ENCODE results near the gene PTPRN2. TPM values are rescaled to one million over a fixed set of nuclear protein-coding genes. Genes with fewer than 3 reads are reported as not detected.

PTPRN2 gene
- total RNA-seq, 1 experiment from 2014 or later, result 1.7 TPM

DNA sequence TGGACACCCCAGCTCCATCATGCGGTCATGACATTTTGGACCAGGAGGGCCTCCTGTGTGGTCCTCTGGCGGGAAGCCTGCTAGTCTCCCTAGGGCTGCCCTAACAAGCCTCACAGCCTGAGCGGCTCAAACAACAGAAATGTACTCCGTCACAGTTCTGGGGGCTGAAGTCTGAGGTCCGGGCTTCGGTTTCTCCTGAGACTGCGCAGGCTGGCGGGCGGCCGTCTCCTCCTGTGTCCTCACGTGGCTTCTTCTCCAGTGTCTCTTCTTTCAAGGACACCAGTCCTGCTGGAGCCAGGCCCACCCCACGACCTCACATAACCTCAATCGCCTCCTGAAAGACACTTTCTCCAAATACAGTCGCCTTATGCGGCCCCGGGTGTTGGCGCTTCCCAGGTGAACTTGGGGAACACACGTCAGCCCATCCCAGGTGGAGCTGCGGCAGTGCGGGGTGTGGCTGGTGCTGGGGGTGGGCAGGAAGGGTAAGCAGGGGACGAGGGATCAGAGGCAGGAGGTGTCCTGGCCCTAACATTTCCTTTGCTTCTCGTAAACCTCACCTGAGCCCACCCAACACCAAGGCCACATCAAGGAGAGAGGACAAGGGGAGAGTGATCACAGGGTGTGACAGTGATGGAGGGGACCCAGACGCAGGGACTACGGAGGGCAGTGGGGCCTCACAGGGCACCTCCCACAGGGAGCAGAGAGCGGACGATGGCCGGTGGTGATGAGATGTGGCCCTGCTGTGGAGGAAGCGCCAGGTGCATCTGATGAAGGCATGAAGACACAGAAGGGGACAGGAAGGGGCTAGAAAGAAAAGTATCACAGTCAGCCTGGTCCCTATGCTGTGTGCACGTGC lies 580.6 kb downstream of the PTPRN2 start:
- Histone ChIP-seq H2AFZ (ENCODE audit: low read length) (no peak overlapping the region), H4K20me1 (ENCODE audit: insufficient read depth, low read depth, low read length) (no peaks in the 10 kb centered on the region), H3K36me3 (ENCODE audit: insufficient read depth, low read length) (no peaks in the 10 kb centered on the region), H3K9me2 (replicated peaks; ENCODE audit: insufficient read depth, low read length) (no peaks in the 10 kb centered on the region), H3K9me3 (ENCODE audit: low read length) (no peaks in the 10 kb centered on the region), H3K9ac (ENCODE audit: low read length) (no peak overlapping the region), H3K27ac (ENCODE audit: low read length) (no peak overlapping the region), H3K27me3 (ENCODE audit: low read length) (no peaks in the 10 kb centered on the region), H3K4me3 (ENCODE audit: low read length) (no peak overlapping the region), H3K4me2 (ENCODE audit: low read depth, low read length, poor library complexity, severe bottlenecking) (no peak overlapping the region), H3K79me2 (ENCODE audit: low read length) (no peaks in the 10 kb centered on the region), H3K4me1 (ENCODE audit: low read length) (no peaks in the 10 kb centered on the region)
- no peak for DNase-seq

DNA sequence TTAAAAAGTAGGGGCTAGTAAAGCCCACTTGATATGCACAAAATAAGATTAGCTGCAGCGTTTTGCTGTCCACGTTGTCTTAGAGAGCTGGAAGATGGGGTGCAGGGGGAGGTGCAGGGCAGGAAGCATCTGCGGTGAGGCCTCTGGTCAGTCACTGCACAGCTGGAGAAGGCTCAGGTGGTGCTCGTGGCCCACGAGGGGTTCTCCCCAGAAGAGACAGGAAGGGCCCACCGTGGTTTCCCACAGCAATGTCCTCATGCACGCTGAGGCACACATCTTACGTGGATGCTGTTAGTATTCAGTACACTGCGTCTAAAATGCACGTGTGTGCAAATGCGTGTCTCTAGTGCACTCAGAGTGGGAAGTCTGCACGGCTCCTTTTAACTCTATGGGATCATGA lies 582.1 kb downstream of the PTPRN2 start:
- Histone ChIP-seq H3K4me1 (ENCODE audit: low read length) (no peaks in the 10 kb centered on the region), H3K4me2 (ENCODE audit: low read depth, low read length, poor library complexity, severe bottlenecking) (no peak overlapping the region), H3K9me2 (replicated peaks; ENCODE audit: insufficient read depth, low read length) (no peaks in the 10 kb centered on the region), H3K36me3 (ENCODE audit: insufficient read depth, low read length) (no peaks in the 10 kb centered on the region), H4K20me1 (ENCODE audit: insufficient read depth, low read depth, low read length) (no peaks in the 10 kb centered on the region), H3K4me3 (ENCODE audit: low read length) (no peak overlapping the region), H3K79me2 (ENCODE audit: low read length) (no peaks in the 10 kb centered on the region), H3K27ac (ENCODE audit: low read length) (no peak overlapping the region), H3K9me3 (ENCODE audit: low read length) (no peaks in the 10 kb centered on the region), H2AFZ (ENCODE audit: low read length) (no peak overlapping the region), H3K9ac (ENCODE audit: low read length) (no peak overlapping the region), H3K27me3 (ENCODE audit: low read length) (no peaks in the 10 kb centered on the region)
- no peak for DNase-seq

DNA sequence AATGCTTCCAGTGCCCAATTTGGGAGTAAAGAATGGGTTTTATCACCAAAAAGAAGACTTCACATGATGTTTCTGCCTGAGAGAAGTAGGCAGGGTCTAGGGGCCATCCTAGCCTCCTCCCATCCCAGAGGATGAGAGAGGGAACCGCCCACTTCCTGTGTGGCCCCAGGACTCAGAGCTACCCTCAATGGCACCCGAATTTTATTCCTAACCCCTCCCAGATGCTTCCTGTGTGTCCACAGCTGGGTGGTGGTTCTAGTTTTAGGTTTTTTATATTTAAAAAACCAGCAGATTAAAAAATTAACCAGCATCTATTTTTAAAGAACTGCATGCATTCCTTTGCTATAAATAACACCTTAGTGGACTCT lies 583.5 kb downstream of the PTPRN2 start:
- Histone ChIP-seq H3K4me2 (ENCODE audit: low read depth, low read length, poor library complexity, severe bottlenecking) (no peak overlapping the region), H3K9me2 (replicated peaks; ENCODE audit: insufficient read depth, low read length) (no peaks in the 10 kb centered on the region), H3K36me3 (ENCODE audit: insufficient read depth, low read length) (no peaks in the 10 kb centered on the region), H3K79me2 (ENCODE audit: low read length) (no peaks in the 10 kb centered on the region), H3K9me3 (ENCODE audit: low read length) (no peaks in the 10 kb centered on the region), H3K4me1 (ENCODE audit: low read length) (no peaks in the 10 kb centered on the region), H4K20me1 (ENCODE audit: insufficient read depth, low read depth, low read length) (no peaks in the 10 kb centered on the region), H2AFZ (ENCODE audit: low read length) (no peak overlapping the region), H3K9ac (ENCODE audit: low read length) (no peak overlapping the region), H3K27ac (ENCODE audit: low read length) (no peak overlapping the region), H3K4me3 (ENCODE audit: low read length) (no peak overlapping the region), H3K27me3 (ENCODE audit: low read length) (no peaks in the 10 kb centered on the region)
- DNase-seq, result no peak

DNA sequence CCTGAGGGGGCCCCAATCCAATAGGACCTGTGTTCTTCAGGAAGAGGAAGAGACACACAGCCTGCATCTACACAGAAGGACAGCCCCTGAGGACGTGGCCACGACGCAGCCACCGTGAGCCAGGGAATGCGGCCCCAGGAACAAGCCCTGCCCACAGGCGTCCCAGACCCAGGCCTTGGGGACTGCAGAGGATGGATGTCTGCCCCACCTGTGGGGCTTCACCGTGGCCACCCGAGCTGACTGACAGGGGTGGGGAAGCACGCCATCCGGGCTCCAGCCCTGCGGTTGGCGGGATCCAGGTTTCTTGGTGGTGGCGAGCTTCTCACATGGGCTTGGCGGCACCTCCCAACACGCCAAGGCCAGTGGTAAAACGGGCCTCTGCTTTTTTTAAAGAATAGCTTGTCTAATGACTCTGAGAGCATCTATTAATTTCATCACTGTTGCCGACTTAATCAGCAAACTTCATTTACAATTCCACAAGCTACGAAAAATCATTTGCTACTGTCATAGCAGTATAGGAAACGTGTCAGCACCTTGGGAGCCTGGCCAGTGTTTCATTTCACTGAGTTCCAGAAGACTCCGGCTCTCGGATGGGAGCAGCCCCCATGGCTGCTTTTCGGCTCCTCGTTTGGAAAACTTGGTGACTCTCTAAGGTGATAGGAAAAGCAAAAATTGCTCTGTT lies 584.0 kb downstream of the PTPRN2 start:
- Histone ChIP-seq H3K27ac (ENCODE audit: low read length) (no peak overlapping the region), H3K36me3 (ENCODE audit: insufficient read depth, low read length) (no peaks in the 10 kb centered on the region), H3K4me3 (ENCODE audit: low read length) (no peak overlapping the region), H3K27me3 (ENCODE audit: low read length) (no peaks in the 10 kb centered on the region), H4K20me1 (ENCODE audit: insufficient read depth, low read depth, low read length) (no peaks in the 10 kb centered on the region), H3K4me1 (ENCODE audit: low read length) (no peaks in the 10 kb centered on the region), H3K9ac (ENCODE audit: low read length) (no peak overlapping the region), H3K9me3 (ENCODE audit: low read length) (no peaks in the 10 kb centered on the region), H2AFZ (ENCODE audit: low read length) (no peak overlapping the region), H3K79me2 (ENCODE audit: low read length) (no peaks in the 10 kb centered on the region), H3K4me2 (ENCODE audit: low read depth, low read length, poor library complexity, severe bottlenecking) (no peak overlapping the region), H3K9me2 (replicated peaks; ENCODE audit: insufficient read depth, low read length) (no peaks in the 10 kb centered on the region)
- DNase-seq, result no peak

DNA sequence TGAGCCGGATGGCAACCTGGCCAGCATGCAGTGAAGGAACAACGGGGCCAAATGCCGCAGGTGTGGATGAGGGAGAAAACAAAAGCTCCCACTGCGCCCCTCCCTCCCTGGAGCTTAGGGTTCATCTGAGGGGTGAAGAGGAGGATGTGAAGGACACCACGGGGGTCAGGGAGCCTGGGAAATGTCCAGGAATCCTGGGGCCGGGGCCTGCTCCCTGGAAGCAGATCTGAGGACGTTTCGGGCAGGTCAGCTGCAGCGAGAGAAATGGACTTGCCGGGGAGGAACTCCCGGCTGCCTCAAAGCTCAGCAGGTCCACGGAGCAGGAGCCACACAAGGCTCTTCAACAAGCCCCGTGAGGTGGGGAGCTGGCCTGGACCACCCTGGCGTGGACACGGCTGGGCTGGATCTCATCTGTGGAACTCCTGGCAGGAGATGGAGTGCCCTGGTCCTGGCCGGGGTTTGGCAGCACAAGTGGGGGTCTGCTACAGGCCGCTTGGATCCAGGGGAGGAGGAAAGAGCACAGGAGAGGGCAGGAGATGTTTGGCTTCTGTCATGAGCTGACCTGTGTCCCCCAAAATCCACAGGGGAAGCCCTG lies 585.0 kb downstream of the PTPRN2 start:
- Histone ChIP-seq H3K9me3 (ENCODE audit: low read length) (no peaks in the 10 kb centered on the region), H3K4me1 (ENCODE audit: low read length) (no peaks in the 10 kb centered on the region), H4K20me1 (ENCODE audit: insufficient read depth, low read depth, low read length) (no peaks in the 10 kb centered on the region), H2AFZ (ENCODE audit: low read length) (no peak overlapping the region), H3K9ac (ENCODE audit: low read length) (no peak overlapping the region), H3K4me3 (ENCODE audit: low read length) (no peak overlapping the region), H3K9me2 (replicated peaks; ENCODE audit: insufficient read depth, low read length) (no peaks in the 10 kb centered on the region), H3K79me2 (ENCODE audit: low read length) (no peaks in the 10 kb centered on the region), H3K27ac (ENCODE audit: low read length) (no peak overlapping the region), H3K27me3 (ENCODE audit: low read length) (no peaks in the 10 kb centered on the region), H3K36me3 (ENCODE audit: insufficient read depth, low read length) (no peaks in the 10 kb centered on the region), H3K4me2 (ENCODE audit: low read depth, low read length, poor library complexity, severe bottlenecking) (no peak overlapping the region)
- no peak for DNase-seq

DNA sequence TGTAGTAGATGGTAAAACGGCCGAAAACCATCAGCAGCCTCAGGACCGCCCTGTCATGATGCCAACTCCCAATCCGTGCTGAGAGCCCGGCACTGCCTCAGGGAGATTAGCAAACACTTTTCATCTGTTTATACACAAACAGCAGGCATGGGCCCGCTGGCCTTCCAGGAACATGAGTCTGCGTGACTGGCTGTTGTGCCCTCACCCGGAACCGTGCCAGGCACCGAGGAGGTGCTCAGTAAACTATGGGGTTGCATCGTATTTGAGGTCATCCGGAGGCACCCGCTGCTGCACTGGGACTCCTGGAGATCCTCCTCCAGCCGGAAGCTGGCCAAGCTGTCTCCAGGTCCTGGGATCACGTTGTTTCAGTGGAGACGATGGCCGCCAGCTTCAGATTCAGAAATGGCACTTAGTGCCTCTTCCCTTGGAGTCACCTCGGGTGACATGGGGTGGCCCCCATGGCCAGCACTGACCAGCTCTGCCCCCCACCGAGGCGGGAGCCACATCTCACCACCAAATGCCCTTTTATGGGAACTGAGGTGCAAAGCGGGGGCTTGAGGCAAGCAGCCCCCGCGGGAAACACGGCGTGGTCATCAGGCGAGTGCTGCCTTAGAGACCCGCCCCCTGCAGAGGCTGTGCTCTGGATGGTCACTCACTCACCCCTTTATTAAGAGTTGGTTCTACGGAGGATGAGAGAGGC lies 585.9 kb downstream of the PTPRN2 start:
- H4K20me1 ChIP-seq (ENCODE audit: insufficient read depth, low read depth, low read length), result no peaks in the 10 kb centered on the region
- no peaks in the 10 kb centered on the region for H3K36me3 ChIP-seq (ENCODE audit: insufficient read depth, low read length)
- no peak overlapping the region for H2AFZ ChIP-seq (ENCODE audit: low read length)
- H3K4me3 ChIP-seq (ENCODE audit: low read length), result no peak overlapping the region
- no peak overlapping the region for H3K4me2 ChIP-seq (ENCODE audit: low read depth, low read length, poor library complexity, severe bottlenecking)
- no peaks in the 10 kb centered on the region for H3K79me2 ChIP-seq (ENCODE audit: low read length)
- no peak overlapping the region for H3K27ac ChIP-seq (ENCODE audit: low read length)
- H3K27me3 ChIP-seq (ENCODE audit: low read length), result no peaks in the 10 kb centered on the region
- H3K4me1 ChIP-seq (ENCODE audit: low read length), result no peaks in the 10 kb centered on the region
- no peaks in the 10 kb centered on the region for H3K9me2 ChIP-seq (replicated peaks; ENCODE audit: insufficient read depth, low read length)
- no peak for DNase-seq
- H3K9ac ChIP-seq (ENCODE audit: low read length), result no peak overlapping the region
- no peaks in the 10 kb centered on the region for H3K9me3 ChIP-seq (ENCODE audit: low read length)

DNA sequence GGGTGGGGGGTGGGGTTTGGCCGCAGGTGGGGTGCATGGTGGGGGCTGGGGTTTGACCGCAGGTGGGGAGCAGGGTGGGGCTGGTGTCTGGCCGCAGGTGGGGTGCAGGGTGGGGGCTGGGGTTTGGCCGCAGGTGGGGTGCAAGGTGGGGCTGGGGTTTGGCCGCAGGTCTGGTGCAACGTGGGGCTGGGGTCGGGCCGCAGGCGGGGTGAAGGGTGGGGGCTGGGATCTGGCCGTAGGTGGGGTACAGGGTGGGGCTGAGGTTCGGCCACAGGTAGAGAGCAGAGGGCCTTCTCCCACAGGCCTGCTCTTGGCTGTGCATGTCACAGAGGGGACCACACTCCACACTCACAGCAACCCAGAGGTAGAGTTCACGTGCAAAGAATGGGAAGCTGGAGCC lies 586.6 kb downstream of the PTPRN2 start:
- Histone ChIP-seq H3K36me3 (ENCODE audit: insufficient read depth, low read length) (no peaks in the 10 kb centered on the region), H3K79me2 (ENCODE audit: low read length) (no peaks in the 10 kb centered on the region), H2AFZ (ENCODE audit: low read length) (no peak overlapping the region), H3K27me3 (ENCODE audit: low read length) (no peaks in the 10 kb centered on the region), H3K4me3 (ENCODE audit: low read length) (no peak overlapping the region), H3K9me3 (ENCODE audit: low read length) (no peaks in the 10 kb centered on the region), H3K9me2 (replicated peaks; ENCODE audit: insufficient read depth, low read length) (no peaks in the 10 kb centered on the region), H4K20me1 (ENCODE audit: insufficient read depth, low read depth, low read length) (no peaks in the 10 kb centered on the region), H3K9ac (ENCODE audit: low read length) (no peak overlapping the region), H3K4me2 (ENCODE audit: low read depth, low read length, poor library complexity, severe bottlenecking) (no peak overlapping the region), H3K27ac (ENCODE audit: low read length) (no peak overlapping the region), H3K4me1 (ENCODE audit: low read length) (no peaks in the 10 kb centered on the region)
- DNase-seq, result no peak

DNA sequence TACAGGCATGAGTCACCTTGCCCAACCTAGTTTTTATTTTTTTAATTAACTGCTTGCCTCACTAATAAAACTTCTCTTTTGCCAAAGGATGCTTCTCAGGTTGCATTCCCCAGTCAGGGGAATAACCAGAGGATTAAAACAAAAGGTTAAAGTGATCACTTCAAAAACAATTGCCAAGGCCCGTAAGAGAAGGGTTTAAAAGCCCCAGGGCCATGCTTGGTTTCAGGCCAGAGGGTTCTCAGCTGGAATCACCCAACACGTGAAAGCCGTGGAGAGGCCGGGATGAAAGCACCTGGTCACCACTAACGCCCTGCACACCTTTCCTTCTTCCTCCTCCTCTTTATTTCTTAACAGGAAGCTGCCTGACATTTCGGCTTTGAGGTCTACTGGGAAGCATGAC lies 587.5 kb downstream of the PTPRN2 start:
- Histone ChIP-seq H4K20me1 (ENCODE audit: insufficient read depth, low read depth, low read length) (no peaks in the 10 kb centered on the region), H3K27ac (ENCODE audit: low read length) (no peak overlapping the region), H3K36me3 (ENCODE audit: insufficient read depth, low read length) (no peaks in the 10 kb centered on the region), H2AFZ (ENCODE audit: low read length) (no peak overlapping the region), H3K9ac (ENCODE audit: low read length) (no peak overlapping the region), H3K4me1 (ENCODE audit: low read length) (no peaks in the 10 kb centered on the region), H3K4me2 (ENCODE audit: low read depth, low read length, poor library complexity, severe bottlenecking) (no peak overlapping the region), H3K27me3 (ENCODE audit: low read length) (no peaks in the 10 kb centered on the region), H3K9me3 (ENCODE audit: low read length) (no peaks in the 10 kb centered on the region), H3K9me2 (replicated peaks; ENCODE audit: insufficient read depth, low read length) (no peaks in the 10 kb centered on the region), H3K79me2 (ENCODE audit: low read length) (no peaks in the 10 kb centered on the region), H3K4me3 (ENCODE audit: low read length) (no peak overlapping the region)
- DNase-seq, result no peak
